ENCODE results near the gene SORCS3. TPM values are rescaled to one million over a fixed set of nuclear protein-coding genes. Genes with fewer than 3 reads are reported as not detected.

The SORCS3 gene
- polyA plus RNA-seq, 3 donors: not detected

GRCh38 chr10:104921763-104922162, 280.7 kb downstream of the SORCS3 start:
- Histone ChIP-seq H3K9me3 (replicated peaks in 1 of 2; ENCODE audit: control insufficient read depth in 1 of 2, insufficient read depth in 1 of 2, low read length in 2 of 2) (no peaks in the 10 kb centered on the region), H3K36me3 (replicated peaks in 1 of 2; ENCODE audit: control insufficient read depth in 1 of 2, insufficient read depth in 2 of 2, low read length in 2 of 2) (no peaks in the 10 kb centered on the region), H3K27ac (ENCODE audit: low read depth in 1 of 2, low read length in 2 of 2) (no peak overlapping the region), H2AFZ (ENCODE audit: insufficient read depth, low read depth, low read length, poor library complexity, severe bottlenecking) (no peak overlapping the region), H3K4me2 (replicated peaks; ENCODE audit: extremely low read depth, low read length, poor library complexity, severe bottlenecking) (no peak overlapping the region), H3K79me2 (ENCODE audit: insufficient read depth, low read length) (no peaks in the 10 kb centered on the region), H3K27me3 (ENCODE audit: control insufficient read depth in 2 of 2, insufficient read depth in 2 of 2, low read length in 2 of 2) (no peaks in the 10 kb centered on the region), H3K9ac (ENCODE audit: insufficient read depth, low read length, poor library complexity, severe bottlenecking) (no peak overlapping the region), H4K20me1 (ENCODE audit: insufficient read depth, low read length) (no peaks in the 10 kb centered on the region), H3K4me1 (ENCODE audit: control insufficient read depth in 1 of 2, insufficient read depth in 2 of 2, low read length in 2 of 2) (no peaks in the 10 kb centered on the region), H3K4me3 (replicated peaks in 1 of 3; ENCODE audit: low read depth in 2 of 3, low read length in 3 of 3) (no peak overlapping the region)
- Mint-ChIP-seq H3K4me1 (no peaks in the 10 kb centered on the region), H3K4me3 (no peak overlapping the region), H3K36me3 (no peaks in the 10 kb centered on the region), H3K9me3 (peaks cover 0 to 2% (median 0%) of the 10 kb centered on the region in 7 donors), H3K27ac (no peak overlapping the region), H3K27me3 (ENCODE audit: low read depth in 3 of 3) (peaks cover 0 to 6% (median 2%) of the 10 kb centered on the region in 3 donors)
- intact Hi-C loops (cut with micrococcal nuclease): loop anchor here in 1 of 2 donors (10.0 kb wide), 1 partner anchor 517 kb away; no protein-coding TSS in a partner anchor
- DNase-seq: no peak
- WGBS (ENCODE audit: insufficient coverage): no CpG with 5 or more reads among the region's 5 CpGs
- no peak for TF ChIP-seq CTCF (IDR thresholded peaks at IDR 0.05)

- Histone ChIP-seq H3K27ac (ENCODE audit: low read depth in 1 of 2, low read length in 2 of 2) (no peak overlapping the region), H3K9ac (ENCODE audit: insufficient read depth, low read length, poor library complexity, severe bottlenecking) (no peak overlapping the region), H4K20me1 (ENCODE audit: insufficient read depth, low read length) (no peaks in the 10 kb centered on the region), H3K9me3 (replicated peaks in 1 of 2; ENCODE audit: control insufficient read depth in 1 of 2, insufficient read depth in 1 of 2, low read length in 2 of 2) (no peaks in the 10 kb centered on the region), H3K4me2 (replicated peaks; ENCODE audit: extremely low read depth, low read length, poor library complexity, severe bottlenecking) (no peak overlapping the region), H2AFZ (ENCODE audit: insufficient read depth, low read depth, low read length, poor library complexity, severe bottlenecking) (no peak overlapping the region), H3K27me3 (ENCODE audit: control insufficient read depth in 2 of 2, insufficient read depth in 2 of 2, low read length in 2 of 2) (no peaks in the 10 kb centered on the region), H3K79me2 (ENCODE audit: insufficient read depth, low read length) (no peaks in the 10 kb centered on the region), H3K36me3 (replicated peaks in 1 of 2; ENCODE audit: control insufficient read depth in 1 of 2, insufficient read depth in 2 of 2, low read length in 2 of 2) (no peaks in the 10 kb centered on the region), H3K4me3 (replicated peaks in 1 of 3; ENCODE audit: low read depth in 2 of 3, low read length in 3 of 3) (no peak overlapping the region), H3K4me1 (ENCODE audit: control insufficient read depth in 1 of 2, insufficient read depth in 2 of 2, low read length in 2 of 2) (no peaks in the 10 kb centered on the region)
- H3K27me3 Mint-ChIP-seq (ENCODE audit: low read depth in 3 of 3): peaks cover 0 to 6% (median 2%) of the 10 kb centered on the region in 3 donors
- DNase-seq: no peak
- H3K27ac Mint-ChIP-seq: no peak overlapping the region
- H3K9me3 Mint-ChIP-seq: peaks cover 0 to 2% (median 0%) of the 10 kb centered on the region in 7 donors
- no peak overlapping the region for H3K4me3 Mint-ChIP-seq
- H3K36me3 Mint-ChIP-seq: no peaks in the 10 kb centered on the region
- TF ChIP-seq CTCF (IDR thresholded peaks at IDR 0.05): no peak
- WGBS (ENCODE audit: insufficient coverage): 100% methylated on average over 1 of the region's 3 CpGs
- no peaks in the 10 kb centered on the region for H3K4me1 Mint-ChIP-seq
- intact Hi-C loops (cut with micrococcal nuclease): loop anchor here in 1 of 2 donors (10.0 kb wide), 1 partner anchor 518 kb away; no protein-coding TSS in a partner anchor
Observed at GRCh38 chr10:104922810-104923209, 281.7 kb downstream of the SORCS3 start.
